HepG2 (cell line): ENCODE measurements around the gene INF2. TPM values are rescaled to one million over a fixed set of nuclear protein-coding genes. Genes with fewer than 3 reads are reported as not detected.

ENCODE experiments used
- AKNA ChIP-seq: sonication (generic); formaldehyde crosslinking; IDR thresholded peaks from 2 replicates; pipeline ENCODE4 v1.4.0; 2020; ENCODE audit warnings: missing genetic modification reagents, borderline replicate concordance
- ATF2 ChIP-seq: sonication (generic); formaldehyde crosslinking; IDR thresholded peaks from 2 replicates; pipeline ENCODE4 v1.4.0; 2020; ENCODE audit warnings: missing genetic modification reagents
- CHD2 ChIP-seq: IDR thresholded peaks from 2 replicates; pipeline ENCODE4 v1.6.1; 2011; ENCODE audit warnings: low read depth, low read length, improper control_type of control experiment
- FOXA3 ChIP-seq: IDR thresholded peaks from 2 replicates; pipeline ENCODE4 v1.6.1; 2016; ENCODE audit warnings: missing genetic modification reagents, missing compliant biosample characterization
- GLI4 ChIP-seq: sonication (generic); formaldehyde crosslinking; IDR thresholded peaks from 2 replicates; pipeline ENCODE4 v1.5.1; 2020; ENCODE audit warnings: missing genetic modification reagents, mild to moderate bottlenecking, moderate library complexity, borderline replicate concordance
- NFKBIZ ChIP-seq: IDR thresholded peaks from 2 replicates; pipeline ENCODE4 v1.6.1; 2018; ENCODE audit warnings: missing genetic modification reagents, missing compliant biosample characterization
- ONECUT2 ChIP-seq: sonication (generic); formaldehyde crosslinking; IDR thresholded peaks from 2 replicates; pipeline ENCODE4 v1.4.0; 2020; ENCODE audit warnings: missing genetic modification reagents
- PLSCR1 ChIP-seq: sonication (generic); formaldehyde crosslinking; IDR thresholded peaks from 2 replicates; pipeline ENCODE4 v1.5.0; 2020; ENCODE audit warnings: missing genetic modification reagents, mild to moderate bottlenecking, borderline replicate concordance
- SALL2 ChIP-seq: sonication (generic); formaldehyde crosslinking; IDR thresholded peaks from 2 replicates; pipeline ENCODE4 v1.8.1; 2023; ENCODE audit warnings: mild to moderate bottlenecking, missing genetic modification reagents, inconsistent platforms
- TEAD2 ChIP-seq: sonication (generic); formaldehyde crosslinking; IDR thresholded peaks from 2 replicates; pipeline ENCODE4 v1.9.0; 2021; ENCODE audit warnings: missing genetic modification reagents
- TFE3 ChIP-seq: IDR thresholded peaks from 2 replicates; pipeline ENCODE4 v1.6.1; 2016
- ZBTB1 ChIP-seq: sonication (generic); formaldehyde crosslinking; IDR thresholded peaks from 2 replicates; pipeline ENCODE4 v1.4.0; 2020; ENCODE audit warnings: missing genetic modification reagents, borderline replicate concordance
- ZNF17 ChIP-seq: sonication (generic); formaldehyde crosslinking; IDR thresholded peaks from 2 replicates; pipeline ENCODE4 v1.5.0; 2020; ENCODE audit warnings: mild to moderate bottlenecking, missing genetic modification reagents
- ZNF230 ChIP-seq: sonication (generic); formaldehyde crosslinking; IDR thresholded peaks from 2 replicates; pipeline ENCODE4 v1.4.0; 2020; ENCODE audit warnings: mild to moderate bottlenecking, missing genetic modification reagents
- ZNF546 ChIP-seq: sonication (generic); formaldehyde crosslinking; conservative IDR thresholded peaks from 2 replicates; pipeline ENCODE4 v1.8.1; 2023; ENCODE audit warnings: mild to moderate bottlenecking, missing genetic modification reagents
- ZNF552 ChIP-seq: sonication (generic); formaldehyde crosslinking; IDR thresholded peaks from 2 replicates; pipeline ENCODE4 v1.9.0; 2022; ENCODE audit warnings: missing genetic modification reagents, mild to moderate bottlenecking, borderline replicate concordance
- ZNF800 ChIP-seq: sonication (generic); formaldehyde crosslinking; IDR thresholded peaks from 2 replicates; pipeline ENCODE4 v1.4.0; 2020; ENCODE audit warnings: missing genetic modification reagents
- polyA plus RNA-seq, 8 experiments: library from polyadenylated mRNA; depleted of rRNA in 3 of 8; stranded (reverse) in 7 of 8; unstranded in 1 of 8; fragments of >200 nt; fragmentation: Illumina TruSeq in 4 of 8; extraction: Trizol in 4 of 8; gene quantifications; 2 replicates each; pipeline versions ENCODE4 v1.2.1 to v1.2.3, GENCODE V29; 2011 to 2016; ENCODE audit warnings: low read depth in 4 of 8, missing spikeins in 1 of 8, mixed read lengths in 1 of 8; ENCODE audit not compliant: insufficient read depth in 1 of 8
- total RNA-seq, 5 experiments: library from RNA; depleted of rRNA; stranded (reverse); fragments of >200 nt; fragmentation: Illumina TruSeq; extraction: Trizol; gene quantifications; 2 replicates each; pipeline ENCODE4 v1.2.3, GENCODE V29; 2016; ENCODE audit warnings: low read depth in 1 of 5

The INF2 gene
- total and polyA plus RNA-seq, 2 of the 13 experiments (the other 11 are each of a cell fraction or from before 2014, with no cell fraction given) = 16.4 to 26.4 TPM

- TF ChIP-seq ZNF800 (peak; percentile 53; the same call in 1 of the 2 replicates), CHD2 (no peak), ZNF546 (CRISPR knock-in tag) (no peak), NFKBIZ (CRISPR knock-in tag) (no peak), TFE3 (CRISPR knock-in tag) (no peak; the same call in none of the 2 replicates), ONECUT2 (CRISPR knock-in tag) (no peak), ZNF230 (CRISPR knock-in tag) (0 out of 2 replicates have a peak, but pooled peaks have one; percentile 14), FOXA3 (CRISPR knock-in tag) (peak; percentile 50), SALL2 (CRISPR knock-in tag) (no peak), AKNA (no peak), ZNF17 (CRISPR knock-in tag) (no peak), ZNF552 (peak; percentile 81; the same call in 1 of the 2 replicates), ATF2 (CRISPR knock-in tag) (no peak; the same call in 1 of the 2 replicates), ZBTB1 (CRISPR knock-in tag) (no peak), GLI4 (CRISPR knock-in tag) (no peak), PLSCR1 (CRISPR knock-in tag) (no peak), TEAD2 (CRISPR knock-in tag) (no peak)
These were observed 23.5 kb upstream of the INF2 start (continued) for GRCh38 chr14:104665657-104666522.
